Keratinocyte (primary cell): Measurements from ENCODE around the gene CNOT9. TPM values are rescaled to one million over a fixed set of nuclear protein-coding genes. Genes with fewer than 3 reads are reported as not detected.
"Not testable (repeated sequence)": the region's sequence is repeated elsewhere in the genome, so short reads cannot be mapped to it uniquely, and the experiment has no call there.

Experiments
- DNase-seq: peaks from one replicate; pipeline ENCODE4 v3.0.0-alpha.2; 2011; ENCODE audit warnings: low read depth, missing footprints, low spot score
- FAIRE-seq: peaks from 2 replicates; lab custom pipeline; 2011; peaks lifted over from hg19 to GRCh38; lab: Jason Lieb, UNC
- H2AFZ ChIP-seq: 2 replicates; pipeline ENCODE4 v1.6.0; 2012; ENCODE audit warnings: low read length, control low read depth, inconsistent platforms; ENCODE audit not compliant: control insufficient read depth
- H3K27ac ChIP-seq: 2 replicates; pipeline ENCODE4 v1.5.1; 2011; ENCODE audit warnings: low read length; ENCODE audit not compliant: control insufficient read depth, insufficient read depth
- H3K27me3 ChIP-seq: 3 replicates; pipeline ENCODE4 v1.6.0; 2011; ENCODE audit warnings: low read length; ENCODE audit not compliant: control insufficient read depth, insufficient read depth; ENCODE audit errors: extremely low read depth
- H3K36me3 ChIP-seq, 2 experiments: 2 replicates in 1 of 2; 3 replicates in 1 of 2; pipeline ENCODE4 v1.5.1; 2011; ENCODE audit warnings: low read length in 2 of 2, mild to moderate bottlenecking in 1 of 2; ENCODE audit not compliant: control insufficient read depth in 2 of 2, insufficient read depth in 2 of 2; ENCODE audit errors: extremely low read depth in 1 of 2
- H3K4me1 ChIP-seq: 3 replicates; pipeline ENCODE4 v1.5.1; 2011; ENCODE audit warnings: low read length; ENCODE audit not compliant: control insufficient read depth, insufficient read depth; ENCODE audit errors: extremely low read depth
- H3K4me2 ChIP-seq: 3 replicates; pipeline ENCODE4 v1.6.0; 2011; ENCODE audit warnings: low read depth, low read length; ENCODE audit not compliant: control insufficient read depth, insufficient read depth; ENCODE audit errors: extremely low read depth
- H3K4me3 ChIP-seq, 3 experiments: fragments of 200-600 bp in 1 of 3; sonication (generic) in 1 of 3; 2 replicates in 2 of 3; 3 replicates in 1 of 3; pipeline ENCODE4 v1.5.1; 2011 to 2016; ENCODE audit warnings: low read length in 3 of 3, mild to moderate bottlenecking in 3 of 3, control low read depth in 2 of 3, inconsistent platforms in 1 of 3, low read depth in 1 of 3, mixed read lengths in 1 of 3, mixed run types in 1 of 3, moderate library complexity in 1 of 3; ENCODE audit not compliant: control insufficient read depth in 2 of 3, insufficient read depth in 2 of 3; ENCODE audit errors: extremely low read depth in 1 of 3
- H3K79me2 ChIP-seq: 2 replicates; pipeline ENCODE4 v1.6.0; 2012; ENCODE audit warnings: low read length; ENCODE audit not compliant: control insufficient read depth, insufficient read depth
- H3K9ac ChIP-seq: 3 replicates; pipeline ENCODE4 v1.6.0; 2011; ENCODE audit warnings: low read length; ENCODE audit not compliant: control insufficient read depth, insufficient read depth; ENCODE audit errors: extremely low read depth
- H3K9me1 ChIP-seq: 3 replicates; pipeline ENCODE4 v1.6.0; 2011; ENCODE audit warnings: low read length; ENCODE audit not compliant: control insufficient read depth, insufficient read depth; ENCODE audit errors: extremely low read depth
- H3K9me3 ChIP-seq: 2 replicates; pipeline ENCODE4 v1.5.1; 2012; ENCODE audit warnings: low read depth, low read length; ENCODE audit not compliant: control insufficient read depth
- H4K20me1 ChIP-seq: 3 replicates; pipeline ENCODE4 v1.6.0; 2011; ENCODE audit warnings: low read length; ENCODE audit not compliant: control insufficient read depth, insufficient read depth; ENCODE audit errors: extremely low read depth
- EZH2 ChIP-seq: IDR thresholded peaks from one replicate; pipeline ENCODE4 v1.6.1; 2012; ENCODE audit warnings: inconsistent platforms, mild to moderate bottlenecking, low read length, moderate library complexity
- dilution Hi-C: fragments of 300-500 bp; cut with MboI; formaldehyde crosslinking; loops from one replicate; pipeline ENCODE4 v1.7.0; 2020; ENCODE audit warnings: low sequenced_read_pairs; ENCODE audit not compliant: extremely low pct_ligation_motif_present
- polyA plus RNA-seq, 5 experiments: library from polyadenylated mRNA; depleted of rRNA in 3 of 5; stranded (reverse) in 3 of 5; stranded (forward) in 1 of 5; unstranded in 1 of 5; fragments of >200 nt; gene quantifications; 1 replicate in 1 of 5; 2 replicates in 3 of 5; 3 replicates in 1 of 5; pipeline versions ENCODE4 v1.2.1 to v1.2.3, GENCODE V29; 2011 to 2012; ENCODE audit warnings: missing spikeins in 2 of 5, low read depth in 1 of 5, low replicate concordance in 1 of 5
- TF ChIP-seq, protein P1 (sequence below), 3 experiments: IDR thresholded peaks in 1 of 3; conservative IDR thresholded peaks in 1 of 3; optimal IDR thresholded peaks in 1 of 3; 2 replicates in 2 of 3; 3 replicates in 1 of 3; pipeline versions ENCODE3 to v1.5.1; 2011; ENCODE audit warnings: low read length in 3 of 3, mild to moderate bottlenecking in 3 of 3, moderate library complexity in 2 of 3, control low read depth in 1 of 3, inconsistent platforms in 1 of 3; ENCODE audit not compliant: insufficient read depth in 2 of 3; ENCODE audit errors: extremely low read depth in 1 of 3

CNOT9 gene
- polyA plus RNA-seq, 1 donor (not counting 4 experiments of a cell fraction or from before 2014, with no cell fraction given), result 66.7 TPM

DNA sequence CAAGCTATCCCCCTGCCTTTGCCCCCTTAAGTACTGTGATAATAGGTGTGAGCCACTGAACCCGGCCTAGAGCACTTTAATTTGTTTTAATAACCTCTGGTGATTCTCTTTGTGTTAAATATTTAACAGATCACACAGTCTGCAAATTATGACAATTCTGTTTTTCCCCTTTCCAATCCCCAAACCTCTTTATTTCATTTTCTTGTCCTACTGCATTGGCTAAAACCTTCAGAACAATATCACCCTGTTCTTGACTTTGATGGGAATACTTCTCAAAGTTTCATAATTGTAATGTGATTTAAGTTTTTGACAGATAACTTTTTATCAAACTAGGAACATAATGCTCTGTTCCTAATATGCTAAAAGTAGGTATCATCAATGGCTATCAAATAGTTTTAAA lies 45.0 kb upstream of the CNOT9 start:
- H3K36me3 ChIP-seq, result peaks cover 0 to 4% of the 10 kb centered on the region in 2 experiments
- dilution Hi-C loops, result no loop called here
- no peak for TF ChIP-seq EZH2
- TF ChIP-seq, protein P1, sequence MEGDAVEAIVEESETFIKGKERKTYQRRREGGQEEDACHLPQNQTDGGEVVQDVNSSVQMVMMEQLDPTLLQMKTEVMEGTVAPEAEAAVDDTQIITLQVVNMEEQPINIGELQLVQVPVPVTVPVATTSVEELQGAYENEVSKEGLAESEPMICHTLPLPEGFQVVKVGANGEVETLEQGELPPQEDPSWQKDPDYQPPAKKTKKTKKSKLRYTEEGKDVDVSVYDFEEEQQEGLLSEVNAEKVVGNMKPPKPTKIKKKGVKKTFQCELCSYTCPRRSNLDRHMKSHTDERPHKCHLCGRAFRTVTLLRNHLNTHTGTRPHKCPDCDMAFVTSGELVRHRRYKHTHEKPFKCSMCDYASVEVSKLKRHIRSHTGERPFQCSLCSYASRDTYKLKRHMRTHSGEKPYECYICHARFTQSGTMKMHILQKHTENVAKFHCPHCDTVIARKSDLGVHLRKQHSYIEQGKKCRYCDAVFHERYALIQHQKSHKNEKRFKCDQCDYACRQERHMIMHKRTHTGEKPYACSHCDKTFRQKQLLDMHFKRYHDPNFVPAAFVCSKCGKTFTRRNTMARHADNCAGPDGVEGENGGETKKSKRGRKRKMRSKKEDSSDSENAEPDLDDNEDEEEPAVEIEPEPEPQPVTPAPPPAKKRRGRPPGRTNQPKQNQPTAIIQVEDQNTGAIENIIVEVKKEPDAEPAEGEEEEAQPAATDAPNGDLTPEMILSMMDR (optimal IDR thresholded peaks at IDR 0.05 in 1 of 3, IDR thresholded peaks at IDR 0.05 in 1 of 3, conservative IDR thresholded peaks at IDR 0.05 in 1 of 3; ENCODE audit: extremely low read depth in 1 of 3, insufficient read depth in 2 of 3, low read length in 3 of 3), result no peak
- no peaks in the 10 kb centered on the region for H3K9me3 ChIP-seq
- no peak for FAIRE-seq
- no peak overlapping the region for H3K27ac ChIP-seq
- no peaks in the 10 kb centered on the region for H3K9me1 ChIP-seq
- no peaks in the 10 kb centered on the region for H3K4me1 ChIP-seq
- no peak overlapping the region for H3K4me2 ChIP-seq
- no peak for DNase-seq
- H3K79me2 ChIP-seq, result no peaks in the 10 kb centered on the region
- H3K9ac ChIP-seq, result no peak overlapping the region
- H3K4me3 ChIP-seq, result no peak overlapping the region
- no peaks in the 10 kb centered on the region for H3K27me3 ChIP-seq
- no peak overlapping the region for H2AFZ ChIP-seq
- H4K20me1 ChIP-seq, result peaks cover 3% of the 10 kb centered on the region

DNA sequence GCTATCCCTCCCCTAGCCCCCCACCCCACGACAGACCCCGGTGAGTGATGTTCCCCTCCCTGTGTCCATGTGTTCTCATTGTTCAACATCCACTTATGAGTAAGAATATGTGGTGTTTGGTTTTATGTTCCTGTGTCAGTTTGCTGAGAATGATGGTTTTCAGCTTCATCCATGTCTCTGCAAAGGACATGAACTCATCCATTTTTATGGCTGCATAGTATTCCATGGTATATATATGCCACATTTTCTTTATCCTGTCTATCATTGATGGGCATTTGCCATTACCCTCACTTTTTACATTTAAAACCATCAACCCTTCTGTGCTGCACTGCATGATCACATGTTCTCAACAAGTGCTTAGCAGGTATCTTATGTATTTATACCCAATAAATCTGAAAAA lies 40.2 kb upstream of the CNOT9 start:
- H3K79me2 ChIP-seq, H3K9me3 ChIP-seq, H4K20me1 ChIP-seq, H3K27me3 ChIP-seq, H2AFZ ChIP-seq, FAIRE-seq, H3K9ac ChIP-seq, DNase-seq, H3K4me3 ChIP-seq, H3K27ac ChIP-seq, H3K4me2 ChIP-seq, H3K4me1 ChIP-seq, dilution Hi-C loops, H3K9me1 ChIP-seq: not testable (repeated sequence)
- peaks cover 0 to 12% of the 10 kb centered on the region in 2 experiments for H3K36me3 ChIP-seq

DNA sequence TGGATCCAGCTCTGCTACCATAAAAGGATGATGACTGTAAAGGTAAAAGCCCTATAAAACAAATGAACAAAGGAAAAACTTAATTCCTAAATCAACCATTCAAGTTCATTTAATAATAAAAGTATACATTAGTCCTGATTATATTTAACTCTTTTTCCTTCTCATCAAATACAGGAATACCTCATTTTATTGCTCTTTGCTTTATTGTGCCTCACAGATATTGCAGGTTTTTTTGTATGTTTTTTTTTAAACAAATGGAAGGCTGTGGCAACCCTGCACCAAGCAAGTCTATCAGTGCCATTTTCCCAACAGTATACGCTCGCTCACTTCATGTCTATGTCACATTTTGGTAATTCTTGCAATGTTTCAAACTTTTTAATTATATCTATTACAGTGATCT lies 38.6 kb upstream of the CNOT9 start:
- no peak overlapping the region for H3K4me3 ChIP-seq
- H3K36me3 ChIP-seq, result peaks cover 0 to 12% of the 10 kb centered on the region in 2 experiments
- H3K4me1 ChIP-seq, result no peaks in the 10 kb centered on the region
- TF ChIP-seq, protein P1 (optimal IDR thresholded peaks at IDR 0.05 in 1 of 3, IDR thresholded peaks at IDR 0.05 in 1 of 3, conservative IDR thresholded peaks at IDR 0.05 in 1 of 3; ENCODE audit: extremely low read depth in 1 of 3, insufficient read depth in 2 of 3, low read length in 3 of 3), result no peak
- TF ChIP-seq EZH2, result no peak
- no peak overlapping the region for H3K9ac ChIP-seq
- H3K4me2 ChIP-seq, result no peak overlapping the region
- no peak for FAIRE-seq
- dilution Hi-C loops, result no loop called here
- no peak for DNase-seq
- H2AFZ ChIP-seq, result no peak overlapping the region
- H3K27me3 ChIP-seq, result no peaks in the 10 kb centered on the region
- no peaks in the 10 kb centered on the region for H3K9me3 ChIP-seq
- no peaks in the 10 kb centered on the region for H3K79me2 ChIP-seq
- no peaks in the 10 kb centered on the region for H3K9me1 ChIP-seq
- no peak overlapping the region for H3K27ac ChIP-seq
- no peaks in the 10 kb centered on the region for H4K20me1 ChIP-seq
